Epithelial cell of prostate (primary cell): ENCODE results near the gene ALG3.
A peak's percentile ranks its signal among the peaks of the same experiment; 100 is the strongest.

Experiments used
- DNase-seq: peaks from one replicate; pipeline ENCODE4 v3.0.0-alpha.2; 2011; ENCODE audit warnings: low read depth, low spot score
- H3K27ac ChIP-seq: fragments of 450-650 bp; 2 replicates; pipeline ENCODE4 v1.5.1; 2017; ENCODE audit warnings: mild to moderate bottlenecking

Gene ALG3

GRCh38 chr3:184260724-184261269 is 12.0 kb upstream of the ALG3 start:
- H3K27ac ChIP-seq, result no peak overlapping the region
- DNase-seq, result no peak

GRCh38 chr3:184259878-184260723 is 11.3 kb upstream of the ALG3 start:
- DNase-seq, result no peak
- H3K27ac ChIP-seq, result no peak overlapping the region

GRCh38 chr3:184259396-184259877 is 10.7 kb upstream of the ALG3 start:
- no peak overlapping the region for H3K27ac ChIP-seq
- DNase-seq, result no peak

- DNase-seq, result no peak
- no peak overlapping the region for H3K27ac ChIP-seq
These were observed 10.2 kb upstream of the ALG3 start for GRCh38 chr3:184258926-184259325.

- no peak for DNase-seq
- no peak overlapping the region for H3K27ac ChIP-seq
These were observed 8.5 kb upstream of the ALG3 start for GRCh38 chr3:184257083-184257915.

- DNase-seq, result peak; percentile 73
- H3K27ac ChIP-seq, result peak overlapping the region; percentile 51
These were observed 6.7 kb upstream of the ALG3 start for GRCh38 chr3:184255291-184256039.

- peak overlapping the region; percentile 91 for H3K27ac ChIP-seq
- DNase-seq, result peak; percentile 52
These were observed 1.5 kb upstream of the ALG3 start for GRCh38 chr3:184250167-184250828.

- peak; percentile 96 for DNase-seq
- peak within 1 kb of the TSS; percentile 91 for H3K27ac ChIP-seq
These were observed 827 bp upstream of the ALG3 start, which contains the start of gene EEF1AKMT4 for GRCh38 chr3:184249412-184250166. Gene EEF1AKMT4 (plus strand): TSS chr3:184249672. CDS start chr3:184249695, 23 bp downstream.

- DNase-seq, result no peak
- H3K27ac ChIP-seq, result no peak overlapping the region
These were observed 6.5 kb downstream of the ALG3 start for GRCh38 chr3:184242297-184242685.

GRCh38 chr3:184241447-184242296 is 7.1 kb downstream of the ALG3 start:
- no peak for DNase-seq
- H3K27ac ChIP-seq, result no peak overlapping the region

- DNase-seq, result no peak
- H3K27ac ChIP-seq, result no peak overlapping the region
These were observed 7.7 kb downstream of the ALG3 start for GRCh38 chr3:184241141-184241446.

- no peak for DNase-seq
- H3K27ac ChIP-seq, result no peak overlapping the region
These were observed 8.2 kb downstream of the ALG3 start for GRCh38 chr3:184240384-184241140.

- no peak overlapping the region for H3K27ac ChIP-seq
- no peak for DNase-seq
These were observed 9.1 kb downstream of the ALG3 start for GRCh38 chr3:184239708-184240107.

GRCh38 chr3:184239221-184239620 is 9.5 kb downstream of the ALG3 start:
- no peak for DNase-seq
- H3K27ac ChIP-seq, result no peak overlapping the region

- DNase-seq, result no peak
These were observed 10.4 kb downstream of the ALG3 start for GRCh38 chr3:184238246-184238818.

GRCh38 chr3:184237807-184238206 is 11.0 kb downstream of the ALG3 start:
- DNase-seq, result no peak
- H3K27ac ChIP-seq, result no peak overlapping the region

More at GRCh38 chr3:184238246-184238818, 10.4 kb downstream of the ALG3 start:
- no peak overlapping the region for H3K27ac ChIP-seq

GRCh38 chr3:184237211-184237610 is 11.6 kb downstream of the ALG3 start:
- DNase-seq, result no peak

More at GRCh38 chr3:184237211-184237610, 11.6 kb downstream of the ALG3 start:
- H3K27ac ChIP-seq, result no peak overlapping the region
